SK-N-MC (cell line): Measurements from ENCODE around the gene PLAAT5.

ENCODE experiments used
- EZH2 ChIP-seq: fragments of 200-600 bp; sonication (generic); IDR thresholded peaks from one replicate; pipeline ENCODE4 v1.6.1; 2017; ENCODE audit warnings: antibody characterized with exemption
- FOXP2 ChIP-seq: optimal IDR thresholded peaks from 2 replicates; pipeline ENCODE3; 2011; ENCODE audit warnings: mild to moderate bottlenecking, moderate library complexity; ENCODE audit not compliant: insufficient read depth; ENCODE audit errors: extremely low read length, control extremely low read depth
- POLR2AphosphoS5 ChIP-seq: IDR thresholded peaks from 2 replicates; pipeline ENCODE4 v1.6.1; 2012; ENCODE audit warnings: mild to moderate bottlenecking, low read depth, low read length, borderline replicate concordance

- no peak for TF ChIP-seq POLR2AphosphoS5
- TF ChIP-seq EZH2 = no peak
- no peak for TF ChIP-seq FOXP2
Observed at GRCh38 chr11:63516109-63516508, 25.1 kb upstream of the PLAAT5 start.
